GM19351 (cell line): ENCODE results near the gene RAPSN.

Source experiments
- ATAC-seq: cut with Tn5 transposase; IDR thresholded peaks from one replicate; pipeline ENCODE4 v1.9.1; 2021; ENCODE audit warnings: mild to moderate bottlenecking, moderate library complexity; ENCODE audit not compliant: unreplicated experiment

The RAPSN gene

GRCh38 chr11:47448566-47449427 is at the start of gene RAPSN:
TSS of gene RAPSN (minus strand) at chr11:47449136. CDS start at chr11:47448964, 172 bp downstream.
- no peak for ATAC-seq

- no peak for ATAC-seq
These were observed 49.2 kb upstream of the RAPSN start for GRCh38 chr11:47498149-47498548.

GRCh38 chr11:47496808-47497207 is 47.9 kb upstream of the RAPSN start:
- no peak for ATAC-seq

- ATAC-seq: no peak
These were observed 46.9 kb upstream of the RAPSN start for GRCh38 chr11:47495856-47496217.

- no peak for ATAC-seq
These were observed 46.3 kb upstream of the RAPSN start for GRCh38 chr11:47495011-47495855.

- ATAC-seq: no peak
These were observed 40.4 kb upstream of the RAPSN start for GRCh38 chr11:47489395-47489755.

- ATAC-seq: no peak
These were observed 39.9 kb upstream of the RAPSN start for GRCh38 chr11:47488674-47489394.

- no peak for ATAC-seq
These were observed 39.2 kb upstream of the RAPSN start for GRCh38 chr11:47488111-47488510.

GRCh38 chr11:47487421-47487820 is 38.5 kb upstream of the RAPSN start:
- no peak for ATAC-seq

GRCh38 chr11:47485107-47485506 is 36.2 kb upstream of the RAPSN start:
- no peak for ATAC-seq

- no peak for ATAC-seq
These were observed 34.5 kb upstream of the RAPSN start for GRCh38 chr11:47483457-47483856.

- no peak for ATAC-seq
These were observed 31.8 kb upstream of the RAPSN start for GRCh38 chr11:47480762-47481161.

- ATAC-seq: no peak
These were observed 29.9 kb upstream of the RAPSN start for GRCh38 chr11:47478651-47479329.

- no peak for ATAC-seq
These were observed 28.8 kb upstream of the RAPSN start for GRCh38 chr11:47477753-47478152.

- no peak for ATAC-seq
These were observed 28.4 kb upstream of the RAPSN start for GRCh38 chr11:47477323-47477722.

GRCh38 chr11:47470671-47471070 is 21.7 kb upstream of the RAPSN start:
- ATAC-seq: no peak

GRCh38 chr11:47469361-47470179 is 20.6 kb upstream of the RAPSN start:
- ATAC-seq: no peak

GRCh38 chr11:47468598-47469214 is 19.8 kb upstream of the RAPSN start:
- ATAC-seq: no peak

- no peak for ATAC-seq
These were observed 18.4 kb upstream of the RAPSN start for GRCh38 chr11:47467357-47467756.
